GM12872 (cell line): ENCODE results near the gene PDE4A.
A peak's percentile ranks its signal among the peaks of the same experiment; 100 is the strongest.

Experiments used
- CTCF ChIP-seq: IDR thresholded peaks from 3 replicates; pipeline ENCODE4 v1.5.1; 2011; ENCODE audit warnings: low read depth, mild to moderate bottlenecking, low read length, moderate library complexity; ENCODE audit not compliant: insufficient read depth

Gene PDE4A

GRCh38 chr19:10497371-10497770, 77.0 kb downstream of the PDE4A start:
- no peak for TF ChIP-seq CTCF

- TF ChIP-seq CTCF, result no peak
Observed at GRCh38 chr19:10499550-10500246, 79.4 kb downstream of the PDE4A start.

- TF ChIP-seq CTCF, result no peak
Observed at GRCh38 chr19:10500247-10500592, 79.9 kb downstream of the PDE4A start.

DNA sequence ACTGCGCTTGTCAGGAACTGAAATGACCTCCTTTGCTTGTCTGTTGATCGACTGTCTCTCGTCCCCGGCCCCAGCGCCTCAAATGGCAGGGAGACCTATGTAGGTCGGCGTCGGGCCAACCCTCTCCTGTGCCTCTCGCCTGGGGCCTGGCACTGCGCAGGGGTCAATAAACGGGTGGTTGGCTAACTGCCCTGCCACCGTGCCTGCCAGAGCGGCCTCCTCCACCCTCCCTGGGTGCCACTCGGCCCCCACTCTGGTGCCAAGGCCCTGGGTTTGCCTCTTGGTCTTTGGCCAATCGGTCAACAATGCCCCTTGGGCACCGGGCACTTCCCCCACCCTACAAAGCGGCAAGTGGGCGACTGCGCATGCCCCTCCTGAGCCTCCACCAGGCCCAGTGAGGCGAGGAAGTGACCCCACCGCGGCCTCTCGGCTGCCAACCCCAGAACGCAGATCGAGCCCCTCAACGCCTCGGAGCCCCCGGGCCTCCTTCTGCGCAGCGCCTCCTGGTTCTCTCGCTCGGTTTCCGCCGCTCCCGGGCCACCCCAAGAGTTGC, 81.7 kb downstream of the PDE4A start:
- no peak for TF ChIP-seq CTCF

GRCh38 chr19:10502524-10503001, 82.2 kb downstream of the PDE4A start:
- TF ChIP-seq CTCF, result no peak

- TF ChIP-seq CTCF, result no peak
Observed at GRCh38 chr19:10503002-10503789, 82.9 kb downstream of the PDE4A start, which contains the start of gene KEAP1. KEAP1 (minus strand) TSS chr19:10503356; CDS start chr19:10500033, 3,323 bp downstream.

DNA sequence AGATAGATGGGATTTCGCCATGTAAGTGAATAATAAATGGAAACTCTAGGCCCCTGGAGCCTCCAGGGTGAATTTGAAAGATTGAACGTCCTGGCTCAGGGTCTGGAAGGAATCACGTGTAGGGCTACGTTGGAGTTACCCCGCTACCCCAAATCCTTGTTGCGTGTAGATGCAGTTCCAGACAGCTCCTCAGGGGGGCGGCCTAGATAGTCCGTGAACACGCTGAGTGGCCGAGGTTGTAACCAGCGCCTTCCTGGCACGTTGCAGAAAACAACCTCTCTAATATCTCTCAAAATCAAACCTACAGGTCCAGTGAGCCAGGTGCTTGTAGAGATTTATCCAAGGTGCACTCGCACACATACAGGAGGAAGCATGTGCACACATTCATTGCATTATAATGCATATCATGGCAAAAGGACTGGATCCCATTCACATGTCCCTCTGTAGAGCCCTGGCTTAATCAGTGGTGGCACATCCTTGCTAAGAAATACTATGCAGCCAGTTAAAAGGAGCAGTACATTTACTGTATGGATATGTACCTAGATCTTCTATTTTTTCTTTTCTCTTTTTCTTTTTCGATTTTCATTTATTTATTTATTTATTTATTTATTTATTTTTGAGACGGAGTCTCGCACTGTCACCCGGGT, 85.4 kb downstream of the PDE4A start:
- peak; percentile 92 for TF ChIP-seq CTCF
